Measurements from ENCODE around the gene H2AZ1.
A peak's percentile ranks its signal among the peaks of the same experiment; 100 is the strongest.

Gene H2AZ1

DNA sequence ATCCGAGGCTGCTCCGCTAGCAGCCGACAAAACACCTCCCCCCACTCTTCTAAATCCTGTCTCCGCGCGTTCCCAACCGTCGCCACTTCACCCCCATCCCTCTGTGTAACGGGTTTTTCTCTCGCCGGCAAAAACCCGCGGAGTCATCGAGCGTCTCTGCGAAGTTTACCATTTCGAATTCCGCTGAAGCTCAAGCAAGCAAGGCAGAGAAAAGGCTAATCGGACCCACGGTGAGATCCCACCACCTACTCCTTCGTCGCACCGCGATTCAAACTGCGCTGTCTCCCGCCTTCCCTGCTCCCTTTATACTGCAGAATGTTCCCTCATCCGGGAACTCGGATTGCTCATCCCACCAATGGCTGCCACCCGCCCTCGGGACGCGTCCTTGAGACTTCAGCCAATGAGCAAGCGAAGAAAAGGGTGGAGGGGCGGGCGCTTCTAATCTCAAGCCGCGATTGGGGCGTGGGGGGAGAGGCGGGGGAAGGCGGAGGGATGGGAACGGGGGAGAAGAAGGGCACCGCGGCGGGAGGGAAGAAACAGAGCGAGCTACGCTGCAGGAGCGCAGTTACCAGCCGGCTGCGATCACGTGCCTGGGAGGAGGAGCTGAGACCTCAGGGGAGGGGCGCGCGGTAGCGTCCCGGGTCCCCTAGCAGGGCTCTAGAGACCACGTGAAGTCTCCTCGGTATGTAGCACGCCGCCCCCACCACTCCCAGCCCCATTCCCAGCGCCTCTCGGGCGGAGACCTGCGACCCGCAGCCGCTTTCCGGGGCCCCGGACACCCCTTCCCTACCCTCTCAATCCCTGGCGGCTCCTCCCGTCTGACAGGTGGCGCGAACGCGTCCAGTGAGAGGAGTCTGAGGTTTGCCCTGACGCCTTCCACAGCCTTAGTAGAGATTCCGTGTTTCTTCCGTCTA lies at the start of gene H2AZ1:
Gene H2AZ1 (minus strand): TSS at position 277 of the 914 bp plus-strand sequence. CDS start 105 bp downstream, at position 172.
- peak within 1 kb of the TSS; percentile 89 for H3K4me3 ChIP-seq (ENCODE audit: low read depth, low read length)
- TF ChIP-seq, protein P1, sequence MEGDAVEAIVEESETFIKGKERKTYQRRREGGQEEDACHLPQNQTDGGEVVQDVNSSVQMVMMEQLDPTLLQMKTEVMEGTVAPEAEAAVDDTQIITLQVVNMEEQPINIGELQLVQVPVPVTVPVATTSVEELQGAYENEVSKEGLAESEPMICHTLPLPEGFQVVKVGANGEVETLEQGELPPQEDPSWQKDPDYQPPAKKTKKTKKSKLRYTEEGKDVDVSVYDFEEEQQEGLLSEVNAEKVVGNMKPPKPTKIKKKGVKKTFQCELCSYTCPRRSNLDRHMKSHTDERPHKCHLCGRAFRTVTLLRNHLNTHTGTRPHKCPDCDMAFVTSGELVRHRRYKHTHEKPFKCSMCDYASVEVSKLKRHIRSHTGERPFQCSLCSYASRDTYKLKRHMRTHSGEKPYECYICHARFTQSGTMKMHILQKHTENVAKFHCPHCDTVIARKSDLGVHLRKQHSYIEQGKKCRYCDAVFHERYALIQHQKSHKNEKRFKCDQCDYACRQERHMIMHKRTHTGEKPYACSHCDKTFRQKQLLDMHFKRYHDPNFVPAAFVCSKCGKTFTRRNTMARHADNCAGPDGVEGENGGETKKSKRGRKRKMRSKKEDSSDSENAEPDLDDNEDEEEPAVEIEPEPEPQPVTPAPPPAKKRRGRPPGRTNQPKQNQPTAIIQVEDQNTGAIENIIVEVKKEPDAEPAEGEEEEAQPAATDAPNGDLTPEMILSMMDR (IDR thresholded peaks at IDR 0.05; ENCODE audit: borderline replicate concordance, insufficient read depth, low read depth, low read length), result no peak

DNA sequence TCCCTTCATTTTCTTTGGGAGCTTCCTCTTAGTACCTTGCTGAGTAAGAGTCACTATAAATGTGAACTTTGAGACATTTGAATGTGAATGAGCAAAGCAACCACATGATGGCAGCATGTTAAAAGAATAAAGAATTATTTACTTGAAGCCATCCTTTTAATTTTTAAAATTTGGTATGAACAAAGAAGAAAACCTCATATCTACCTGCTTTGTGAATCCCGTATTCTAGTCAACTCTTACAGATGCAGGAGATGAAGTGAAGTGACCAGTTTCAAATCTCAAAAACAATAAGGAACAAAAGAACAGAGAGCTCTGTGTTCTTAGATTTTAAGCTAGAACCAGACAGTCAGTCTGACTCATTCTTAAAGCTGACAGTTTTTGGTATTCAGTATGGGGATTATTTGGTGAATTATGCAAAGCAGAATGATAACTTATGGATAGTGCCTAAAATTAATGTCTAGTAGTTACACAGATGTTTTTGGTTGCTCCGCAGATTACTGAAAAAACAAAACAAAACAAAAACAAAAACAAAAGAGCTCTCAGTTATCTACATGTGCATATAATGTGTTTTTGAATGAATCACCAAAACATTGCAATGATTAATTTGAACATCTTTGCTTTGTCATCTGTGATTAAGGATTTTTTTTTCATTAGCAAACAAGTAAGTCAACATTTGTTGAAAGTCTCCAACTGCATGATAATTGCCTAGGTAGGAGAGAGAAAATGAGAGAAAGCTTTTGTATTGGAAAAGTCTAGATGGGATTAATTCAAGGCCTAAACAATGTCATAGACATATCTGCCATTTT lies 48.2 kb upstream of the H2AZ1 start:
- TF ChIP-seq, protein P1 (IDR thresholded peaks at IDR 0.05; ENCODE audit: borderline replicate concordance, insufficient read depth, low read depth, low read length), result no peak
- H3K4me3 ChIP-seq (ENCODE audit: low read depth, low read length), result no peak overlapping the region

DNA sequence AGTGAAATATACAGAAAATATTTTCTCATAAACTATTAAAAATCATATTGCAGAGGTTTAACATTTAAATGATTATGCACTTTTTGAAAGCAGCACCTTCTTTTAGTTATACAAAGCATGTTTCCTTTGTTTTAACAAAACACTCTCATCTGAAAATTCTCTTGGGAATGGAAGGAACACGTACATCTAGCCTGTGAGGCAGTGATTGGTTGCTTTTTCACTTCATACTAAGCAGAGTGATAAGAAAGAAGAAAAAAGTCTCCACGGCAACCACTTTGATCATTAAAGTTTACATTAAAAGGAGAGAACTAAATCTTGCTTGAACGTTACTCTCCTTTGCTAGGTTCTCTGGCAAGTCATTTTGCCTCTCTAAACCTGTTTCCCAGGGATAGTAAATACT lies 41.7 kb upstream of the H2AZ1 start:
- TF ChIP-seq, protein P1 (IDR thresholded peaks at IDR 0.05; ENCODE audit: borderline replicate concordance, insufficient read depth, low read depth, low read length), result no peak
- H3K4me3 ChIP-seq (ENCODE audit: low read depth, low read length), result no peak overlapping the region

DNA sequence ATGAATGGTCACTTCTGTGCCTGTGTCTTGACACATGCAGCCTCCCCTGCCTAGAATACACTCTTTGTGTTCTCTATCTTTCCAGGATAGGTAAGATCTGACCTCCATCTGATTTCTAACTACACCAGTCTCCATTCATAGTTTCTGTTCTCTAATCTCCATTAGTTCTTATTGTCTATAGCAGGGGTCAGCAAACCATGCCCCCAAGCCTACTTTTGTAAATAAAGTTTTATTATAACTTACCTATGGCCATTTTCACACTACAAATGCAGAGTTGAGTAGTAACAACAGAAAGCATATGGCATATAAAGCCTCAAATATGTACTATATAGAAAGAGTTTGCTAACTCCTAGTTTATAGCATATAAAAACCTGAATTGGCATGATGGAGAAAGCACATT lies 37.6 kb upstream of the H2AZ1 start:
- no peak overlapping the region for H3K4me3 ChIP-seq (ENCODE audit: low read depth, low read length)
- TF ChIP-seq, protein P1 (IDR thresholded peaks at IDR 0.05; ENCODE audit: borderline replicate concordance, insufficient read depth, low read depth, low read length), result no peak

DNA sequence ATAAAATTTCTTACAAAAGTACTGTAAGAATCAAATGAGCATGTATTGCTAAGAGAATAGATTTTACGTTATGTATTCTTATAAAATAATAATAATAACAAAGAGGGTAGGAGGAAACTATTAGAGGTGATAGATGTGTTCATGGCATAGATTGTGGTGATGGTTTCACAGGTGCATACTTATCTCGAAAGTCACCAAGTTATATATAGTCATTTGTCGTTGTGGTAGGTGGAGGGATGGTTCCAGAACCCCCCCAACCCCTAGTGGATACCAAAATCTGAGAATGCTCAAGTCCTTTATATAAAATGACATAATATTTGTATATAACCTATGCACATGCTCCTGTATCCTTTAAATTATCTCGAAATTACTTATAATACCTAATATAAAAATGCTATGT lies 36.7 kb upstream of the H2AZ1 start:
- TF ChIP-seq, protein P1 (IDR thresholded peaks at IDR 0.05; ENCODE audit: borderline replicate concordance, insufficient read depth, low read depth, low read length), result no peak
- no peak overlapping the region for H3K4me3 ChIP-seq (ENCODE audit: low read depth, low read length)

DNA sequence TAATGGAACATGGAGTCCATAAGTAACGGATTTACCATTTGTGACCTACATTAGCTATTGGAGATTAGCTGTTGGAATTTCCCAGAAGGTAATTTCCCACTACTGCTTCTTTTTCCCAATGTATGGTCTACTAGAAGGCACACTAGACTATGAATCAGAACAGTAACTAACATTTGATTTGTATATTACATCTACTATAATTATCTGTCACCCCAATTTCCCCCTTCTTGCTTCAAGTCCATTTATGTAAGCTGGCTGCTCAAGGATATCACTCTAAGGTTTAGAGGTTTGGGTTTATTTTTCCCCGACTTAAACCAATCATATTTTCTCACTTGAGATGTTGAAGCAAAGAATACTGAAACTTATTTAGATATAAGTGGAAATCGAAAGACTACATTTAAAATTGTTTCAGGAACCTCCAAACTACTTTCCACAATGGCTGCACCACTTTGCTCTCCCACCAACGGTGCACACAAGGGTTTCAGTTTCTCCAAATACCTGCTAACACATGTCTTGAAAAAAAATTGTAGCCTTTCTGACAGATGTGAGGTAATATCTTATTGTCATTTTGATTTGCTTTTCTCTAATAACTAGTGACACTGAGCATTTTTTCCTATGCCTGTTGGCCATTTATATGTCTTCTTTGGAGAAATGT lies 33.3 kb upstream of the H2AZ1 start:
- H3K4me3 ChIP-seq (ENCODE audit: low read depth, low read length), result no peak overlapping the region
- TF ChIP-seq, protein P1 (IDR thresholded peaks at IDR 0.05; ENCODE audit: borderline replicate concordance, insufficient read depth, low read depth, low read length), result no peak
